ENCODE results near the gene TRPV6.

TRPV6 gene

DNA sequence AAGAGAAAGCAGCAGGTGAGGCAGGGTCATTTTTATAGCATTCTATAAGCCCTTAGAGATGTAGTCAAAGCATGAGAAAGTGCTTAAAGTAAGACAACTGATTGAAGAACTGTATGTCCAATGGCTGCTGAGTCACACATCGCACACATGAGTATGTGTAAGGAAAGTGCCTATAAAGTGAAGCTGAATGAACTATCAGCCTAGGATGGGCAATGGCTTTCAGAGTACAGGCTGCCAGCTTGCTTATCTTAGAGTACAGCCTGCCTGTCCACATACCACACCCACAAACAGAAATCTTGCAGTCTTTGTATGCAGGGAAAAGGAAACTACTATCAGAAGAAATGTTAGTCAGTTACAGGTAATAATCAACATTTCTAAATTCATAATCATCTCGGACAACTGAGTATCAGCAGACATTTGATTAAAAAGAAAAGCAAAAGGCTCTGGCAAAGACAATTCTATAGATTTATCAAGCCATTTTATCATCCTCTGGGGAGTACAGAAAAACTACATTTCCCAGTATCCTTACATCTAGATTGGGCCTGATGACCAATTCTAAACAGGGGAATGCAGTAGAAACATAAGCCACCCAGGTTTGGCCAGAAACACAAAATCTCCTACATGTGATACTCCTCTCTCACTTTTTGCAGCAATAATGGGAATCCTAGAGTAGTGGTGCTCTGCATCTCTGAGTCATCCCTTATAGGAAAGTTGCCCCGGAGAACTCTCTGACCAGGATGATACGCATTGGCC is 46.9 kb downstream of the TRPV6 start:
- DNase-seq, result no peak

- DNase-seq, result no peak
These were observed 49.1 kb downstream of the TRPV6 start for GRCh38 chr7:142836426-142836825.

DNA sequence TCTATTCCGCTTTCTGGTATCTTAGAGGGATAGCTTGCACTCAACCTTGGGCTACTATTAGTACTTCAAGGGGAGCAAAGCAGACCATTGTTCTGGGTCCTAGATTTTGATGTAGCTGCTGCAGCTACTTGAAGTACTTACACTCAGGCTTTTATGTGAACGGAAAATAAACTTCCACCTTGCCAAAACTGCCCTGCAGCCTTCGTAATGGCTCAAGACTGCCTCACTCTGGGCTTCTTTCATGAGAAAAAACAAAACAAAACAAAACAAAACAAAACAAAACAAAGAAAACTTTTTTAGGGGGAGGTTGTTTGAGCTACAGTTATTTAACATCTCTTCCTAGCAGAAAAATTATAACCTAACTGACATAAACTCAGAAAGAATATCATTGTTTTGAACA is 50.1 kb downstream of the TRPV6 start:
- no peak for DNase-seq

DNA sequence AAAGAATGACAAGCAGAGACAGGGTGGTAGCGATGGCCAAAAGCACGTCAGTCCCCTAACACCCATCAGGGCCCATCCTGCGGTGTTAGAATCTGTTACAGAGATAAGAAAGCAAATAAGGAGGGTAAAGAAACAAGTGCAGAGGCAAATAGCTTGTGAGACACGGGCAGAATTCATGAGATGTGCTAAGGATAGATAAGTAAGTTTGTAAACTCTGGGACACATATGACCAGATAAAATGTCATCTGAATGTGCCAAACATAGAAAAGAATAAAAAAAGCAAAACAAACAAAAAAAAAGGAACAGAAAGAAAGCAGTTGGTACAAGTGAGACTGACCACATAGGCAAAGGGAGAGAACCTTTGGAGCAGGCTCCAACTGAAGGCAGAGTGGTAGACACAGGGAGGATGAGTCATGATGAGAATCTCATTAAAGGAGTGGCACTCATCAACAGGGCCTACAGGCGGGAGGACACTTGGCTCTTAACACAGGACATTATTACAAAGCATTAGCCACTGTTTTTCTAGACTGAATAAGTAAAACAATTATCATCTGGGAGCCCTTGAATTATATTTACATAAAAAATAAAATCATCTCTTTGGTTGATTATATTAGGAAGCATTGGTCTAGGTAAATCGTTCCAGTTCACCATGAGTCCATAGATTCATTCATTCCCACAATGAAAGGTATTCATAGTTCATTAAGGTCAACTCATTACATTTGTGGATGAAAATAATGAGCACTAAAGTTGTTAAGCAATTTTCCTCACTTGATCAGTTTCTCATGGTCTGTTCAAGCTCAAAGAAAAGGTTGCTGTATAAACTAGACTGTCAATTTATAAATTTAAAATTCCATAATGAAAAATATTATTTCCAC is 52.1 kb downstream of the TRPV6 start:
- no peak for DNase-seq

DNA sequence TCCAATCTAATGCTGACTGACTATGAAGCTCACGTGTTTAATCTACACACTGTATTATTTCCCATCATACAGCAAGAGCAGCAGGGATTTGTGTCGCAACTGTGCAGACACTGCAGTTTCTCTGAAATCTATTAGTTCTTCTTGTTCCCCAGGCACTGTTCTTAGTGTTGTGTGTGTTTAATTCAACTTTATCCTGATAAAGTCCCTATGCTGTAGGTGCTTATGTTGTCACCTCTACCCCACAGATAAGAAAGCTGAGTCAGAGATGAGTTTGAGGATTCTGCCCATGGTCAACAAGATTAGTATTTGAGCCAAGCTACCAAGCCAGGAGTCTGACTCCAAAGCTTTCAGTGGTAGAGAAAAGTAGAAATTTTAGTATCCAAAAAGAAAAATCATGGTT is 53.1 kb downstream of the TRPV6 start:
- DNase-seq, result no peak

DNA sequence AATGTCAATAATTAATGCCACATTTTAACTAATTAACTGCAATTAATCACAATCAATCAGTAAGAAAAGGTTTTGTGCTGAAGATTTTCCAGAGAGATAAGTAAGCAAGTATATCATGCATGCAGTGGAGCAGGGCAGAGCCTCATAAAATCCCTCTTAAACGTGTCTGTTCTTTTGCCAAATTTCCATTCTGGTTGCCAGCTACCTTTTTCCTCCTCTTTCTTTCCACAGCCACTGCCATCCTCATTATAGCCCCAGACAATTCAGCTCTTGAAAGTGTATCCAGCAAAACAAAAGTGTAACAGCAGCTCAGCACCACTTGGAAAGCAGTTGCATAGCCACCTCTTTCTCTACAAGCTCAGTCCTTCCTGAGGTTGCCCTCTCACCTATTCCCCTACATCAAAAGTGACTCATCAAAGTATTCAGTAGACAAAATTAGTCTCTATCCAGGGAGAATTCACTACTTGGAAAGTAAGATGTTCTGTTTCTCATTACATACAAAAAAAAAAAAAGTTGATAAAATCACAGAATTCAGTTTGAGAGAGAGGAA is 57.5 kb downstream of the TRPV6 start:
- no peak for DNase-seq

DNA sequence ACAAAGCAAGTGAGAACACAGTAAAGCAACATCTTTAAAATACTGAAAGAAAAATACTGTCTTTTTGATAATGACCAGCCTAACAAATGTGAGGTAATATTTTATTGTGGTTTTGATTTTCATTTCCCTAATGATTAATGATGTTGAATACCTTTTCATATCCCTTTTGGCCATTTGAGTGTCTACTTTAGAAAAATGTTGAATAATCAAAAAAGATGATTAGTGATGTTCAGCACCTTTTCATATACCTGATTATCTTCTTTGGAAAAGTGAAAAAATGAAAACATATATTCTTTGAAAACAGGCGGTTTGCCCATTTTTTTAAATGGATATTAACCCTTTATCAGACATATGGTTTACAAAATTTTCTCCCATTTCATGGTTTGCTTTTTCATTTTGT is 62.8 kb downstream of the TRPV6 start:
- DNase-seq, result no peak
